T1000 (cell line): ENCODE measurements around the gene TDRD10.
"Not testable (repeated sequence)": the region's sequence is repeated elsewhere in the genome, so short reads cannot be mapped to it uniquely, and the experiment has no call there.

Experiments used
- DNase-seq: peaks from one replicate; lab custom pipeline; 2025; ENCODE audit warnings: mixed read lengths; lab: John Stamatoyannopoulos, UW

Gene TDRD10

DNA sequence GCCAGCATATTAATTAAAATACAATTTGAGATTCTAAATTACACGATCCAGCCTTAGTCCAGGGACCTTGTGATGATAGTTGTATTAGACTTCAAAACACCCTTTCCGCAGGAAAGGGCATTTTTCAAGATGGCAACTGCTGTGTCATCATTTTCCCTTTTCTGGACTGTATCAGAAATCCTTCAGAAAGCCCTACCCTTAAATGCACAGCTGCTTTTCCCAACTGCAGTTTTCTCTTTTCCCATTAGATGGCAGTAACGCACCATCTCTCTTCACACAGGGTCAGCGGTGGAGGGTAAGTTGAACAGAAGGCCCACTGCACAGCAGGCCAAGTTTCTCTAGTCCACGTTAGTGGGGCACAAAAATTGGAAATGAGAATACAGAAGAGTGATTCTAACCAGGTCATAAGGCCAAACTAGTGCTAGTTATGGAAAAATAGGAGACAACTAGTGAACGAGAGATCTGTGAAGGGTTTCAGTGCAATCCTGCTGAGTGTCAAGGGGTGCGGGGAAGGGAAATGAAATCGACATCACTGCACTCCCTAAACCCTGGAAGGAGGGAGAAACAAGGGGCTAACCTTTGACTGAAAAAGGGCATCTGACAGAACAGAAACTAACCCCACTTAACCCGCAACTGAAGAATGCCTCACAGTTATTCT is 22.1 kb upstream of the TDRD10 start:
- DNase-seq = peak; percentile 61

DNA sequence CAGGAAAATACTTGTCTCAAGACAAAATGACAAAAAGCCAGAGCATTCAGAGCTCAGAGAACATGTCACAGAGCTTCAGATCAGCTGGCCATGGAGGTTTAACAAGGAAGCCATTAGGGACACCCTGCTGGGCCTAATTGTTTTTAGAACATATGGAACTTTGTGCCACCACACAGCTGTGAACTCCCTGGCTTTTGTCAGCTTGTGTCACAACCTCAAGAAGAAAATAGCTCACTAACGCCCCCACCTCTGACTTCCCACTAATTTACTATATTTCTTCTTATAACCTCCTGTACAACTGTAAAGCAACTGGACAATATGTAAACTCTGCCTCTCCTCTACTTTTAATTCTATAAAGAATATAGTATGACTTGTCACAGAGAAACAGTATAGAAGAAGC is 21.0 kb upstream of the TDRD10 start:
- no peak for DNase-seq

DNA sequence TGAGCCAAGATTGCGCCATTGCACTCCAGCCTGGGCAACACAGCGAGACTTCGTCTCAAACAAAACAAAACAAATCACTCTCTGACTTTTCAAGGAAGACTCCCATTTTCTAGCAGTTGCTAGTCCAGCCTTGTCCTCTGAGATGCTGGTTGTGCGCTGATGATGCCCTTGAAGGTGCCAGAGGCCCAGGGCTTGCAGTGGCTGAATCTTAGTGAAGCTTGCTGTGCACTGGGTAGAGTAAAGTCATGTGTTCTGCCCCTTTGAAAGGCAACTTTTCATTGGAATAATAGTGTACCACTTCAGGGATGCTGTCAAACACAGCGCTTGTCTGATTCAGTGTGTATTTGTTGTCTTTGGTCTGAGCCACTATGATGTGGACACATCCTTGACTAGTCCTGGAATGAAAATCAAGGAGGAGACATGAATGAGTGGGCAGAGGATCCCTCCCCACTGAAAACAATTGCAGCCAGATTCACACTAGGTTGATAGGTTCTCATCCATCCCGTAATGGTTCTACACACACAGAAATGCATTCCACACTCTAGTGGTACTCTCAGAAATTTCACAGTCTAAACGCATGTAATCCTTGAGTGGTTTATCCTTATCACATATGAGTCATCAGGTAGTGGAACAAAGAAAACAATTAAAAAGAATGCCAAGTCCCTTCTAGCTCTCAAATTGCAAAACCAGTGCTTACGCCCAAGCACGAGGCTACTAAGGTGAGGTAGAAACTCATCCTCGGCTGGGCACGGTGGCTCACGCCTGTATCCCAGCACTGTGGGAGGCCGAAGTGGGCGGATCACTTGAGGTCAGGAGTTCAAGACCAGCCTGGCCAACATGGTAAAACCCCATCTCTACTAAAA is 17.8 kb upstream of the TDRD10 start:
- DNase-seq = no peak

DNA sequence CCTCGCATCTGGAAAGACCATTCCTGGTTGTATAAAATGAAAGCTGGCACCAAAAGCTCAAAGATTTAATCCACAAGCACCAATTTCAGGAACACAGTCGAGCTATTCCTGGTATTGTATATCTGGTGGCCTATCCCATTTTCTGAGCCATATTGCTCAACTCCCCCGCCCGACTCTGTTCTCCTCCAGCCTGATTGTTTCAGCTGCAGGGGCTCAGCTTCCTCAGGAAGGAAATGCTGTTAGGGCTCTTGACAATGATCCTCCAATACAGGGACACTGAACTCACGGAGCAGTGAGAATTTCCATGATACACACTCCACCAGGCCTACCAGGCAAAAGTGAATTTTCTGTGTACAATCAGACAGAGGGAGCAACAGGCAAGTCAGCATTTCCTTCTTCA is 16.9 kb upstream of the TDRD10 start:
- DNase-seq = no peak

DNA sequence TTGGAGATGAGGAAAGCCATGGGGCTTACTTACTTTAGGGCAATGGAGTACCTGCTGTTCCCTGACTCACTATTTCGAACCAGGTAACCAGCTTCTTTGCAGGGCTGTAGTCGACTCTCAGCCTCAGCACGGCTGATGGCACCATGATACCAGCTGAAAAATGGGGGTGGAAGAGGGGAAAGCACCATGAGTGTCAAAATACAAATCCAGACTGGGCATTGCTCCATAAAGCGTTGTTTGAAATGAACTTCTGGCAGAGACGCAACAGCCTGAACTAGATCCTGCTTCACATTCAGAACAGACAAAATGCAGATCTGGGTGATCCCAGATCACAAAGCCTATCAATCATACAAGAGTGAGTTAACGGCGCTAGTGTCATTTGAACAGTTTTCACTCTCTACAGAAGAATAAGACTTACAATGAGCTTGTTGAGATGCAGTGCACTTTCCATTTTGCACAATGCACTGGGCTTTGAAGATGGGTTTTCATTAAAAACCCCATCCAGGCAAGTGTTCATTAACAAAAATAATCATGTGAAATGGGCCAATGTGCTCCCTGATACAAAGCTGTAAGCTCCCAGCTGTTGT is 16.0 kb upstream of the TDRD10 start:
- DNase-seq = no peak

DNA sequence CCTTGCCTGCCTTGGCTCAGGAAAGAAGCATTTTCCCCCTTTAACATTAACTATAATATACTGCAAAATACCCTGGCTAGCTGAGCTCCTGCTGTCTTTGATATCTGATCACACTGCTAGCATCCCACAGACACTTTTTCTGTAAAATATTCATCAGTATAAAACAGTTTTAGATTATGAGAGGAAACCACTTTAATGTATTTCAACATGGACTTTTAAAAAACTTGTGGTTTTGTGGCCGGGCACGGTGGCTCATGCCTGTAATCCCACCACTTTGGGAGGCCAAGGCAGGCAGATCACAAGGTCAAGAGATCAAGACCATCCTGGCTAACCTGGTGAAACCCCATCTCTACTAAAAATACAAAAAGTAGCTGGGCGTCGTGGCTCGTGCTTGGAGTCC is 15.3 kb upstream of the TDRD10 start:
- DNase-seq = not testable (repeated sequence)

DNA sequence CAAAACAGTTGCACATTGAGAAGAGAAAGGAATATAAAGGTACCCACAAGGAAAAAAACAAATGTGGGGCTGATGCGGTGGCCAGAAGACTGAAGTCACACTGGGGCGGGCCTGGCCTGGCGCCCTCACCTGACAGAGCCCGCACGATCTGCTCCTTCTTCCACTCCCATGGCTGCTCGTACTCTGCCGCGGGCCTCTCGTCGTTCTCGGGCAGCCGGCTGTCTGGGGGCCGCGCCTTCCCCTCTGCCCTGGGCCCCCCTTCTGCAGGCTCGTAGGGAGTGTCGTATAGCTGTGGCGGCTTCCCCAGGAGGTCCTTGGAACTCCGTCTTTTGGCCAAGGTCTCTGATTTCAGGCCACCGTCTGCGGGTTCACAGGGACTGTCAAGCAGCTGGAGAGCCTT is 13.1 kb upstream of the TDRD10 start:
- DNase-seq = no peak

DNA sequence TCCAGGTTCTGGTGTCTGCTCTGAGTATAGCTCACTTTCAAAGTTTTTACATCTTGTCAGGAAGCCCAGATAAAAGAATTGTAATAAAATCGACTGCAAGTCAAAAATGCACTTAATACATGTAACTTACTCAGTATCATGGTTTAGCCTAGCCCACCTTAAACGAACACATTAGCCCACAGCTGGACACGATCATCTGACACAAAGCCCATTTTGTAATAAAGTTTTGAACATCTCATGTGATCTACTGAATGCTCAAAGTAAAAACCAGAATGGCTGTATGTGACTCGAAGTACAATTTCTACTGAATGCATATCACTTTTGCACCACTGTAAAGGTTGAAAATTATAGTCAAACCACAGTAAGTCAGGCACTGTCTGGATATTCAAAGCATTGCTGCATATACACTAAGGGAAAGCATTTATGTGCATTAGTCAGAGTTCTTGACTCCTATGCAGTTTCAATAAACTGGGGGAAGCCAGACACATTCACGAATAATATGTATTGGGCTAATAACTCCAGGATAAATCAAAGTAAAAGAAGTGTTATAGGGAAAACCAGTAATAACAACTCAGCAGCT is 12.2 kb upstream of the TDRD10 start:
- DNase-seq = no peak

DNA sequence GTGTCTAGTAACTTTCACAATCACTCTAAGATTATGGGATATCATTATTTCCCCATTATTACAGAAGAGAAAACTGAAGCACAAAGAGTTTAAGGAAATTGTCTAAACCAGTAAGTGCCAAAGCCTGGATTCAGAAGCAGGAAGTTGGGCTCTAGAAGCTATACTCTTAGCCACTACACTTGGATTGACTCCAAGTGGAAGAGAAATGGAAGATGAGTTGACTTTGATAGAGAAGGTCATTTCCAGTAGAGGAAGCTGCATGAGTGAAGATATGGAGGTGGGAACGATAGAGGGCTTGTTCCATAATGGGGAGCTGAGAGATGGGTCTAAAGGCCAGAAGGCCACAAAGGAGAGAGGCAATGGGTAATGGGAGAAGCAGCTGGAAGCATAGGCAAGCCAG is 11.7 kb upstream of the TDRD10 start:
- no peak for DNase-seq

DNA sequence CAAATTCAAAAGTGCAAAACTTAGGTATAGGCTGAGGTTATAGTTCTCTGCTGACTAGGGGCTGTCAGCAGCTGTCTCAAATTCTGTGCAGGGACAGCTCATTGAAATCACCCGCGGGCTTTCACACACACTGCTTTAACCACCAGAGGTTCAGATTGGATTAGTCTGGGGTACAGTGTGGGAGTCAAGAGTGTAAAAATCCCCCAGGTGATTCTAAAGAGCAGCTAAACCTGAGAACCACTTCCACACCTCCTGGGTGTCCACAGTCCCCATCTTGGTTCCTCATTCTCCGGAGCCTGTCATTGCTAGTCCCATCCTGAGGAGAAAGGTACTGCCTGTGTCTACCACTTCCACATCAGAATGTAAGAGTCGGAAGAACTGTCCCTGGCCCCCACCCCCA is 9.9 kb upstream of the TDRD10 start:
- no peak for DNase-seq

DNA sequence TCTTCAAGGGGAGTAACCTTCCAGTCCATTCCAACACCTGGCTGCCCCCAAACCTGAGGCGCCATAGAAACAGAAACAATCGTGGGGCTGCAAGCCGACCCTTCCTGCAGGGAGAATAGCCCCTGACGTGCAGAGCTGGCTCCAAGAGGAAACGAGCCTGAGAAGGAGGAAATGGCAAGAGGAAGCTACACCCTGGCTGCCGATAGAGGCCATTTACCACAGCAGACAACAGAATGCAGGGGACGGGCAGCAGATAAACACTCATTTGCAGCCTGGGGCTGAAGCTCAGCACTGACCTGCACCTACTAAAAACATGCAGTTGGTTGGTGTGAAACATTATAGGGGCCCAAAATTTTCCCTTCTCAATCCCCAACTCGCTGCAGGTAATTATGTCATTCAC is 8.7 kb upstream of the TDRD10 start:
- DNase-seq = no peak

DNA sequence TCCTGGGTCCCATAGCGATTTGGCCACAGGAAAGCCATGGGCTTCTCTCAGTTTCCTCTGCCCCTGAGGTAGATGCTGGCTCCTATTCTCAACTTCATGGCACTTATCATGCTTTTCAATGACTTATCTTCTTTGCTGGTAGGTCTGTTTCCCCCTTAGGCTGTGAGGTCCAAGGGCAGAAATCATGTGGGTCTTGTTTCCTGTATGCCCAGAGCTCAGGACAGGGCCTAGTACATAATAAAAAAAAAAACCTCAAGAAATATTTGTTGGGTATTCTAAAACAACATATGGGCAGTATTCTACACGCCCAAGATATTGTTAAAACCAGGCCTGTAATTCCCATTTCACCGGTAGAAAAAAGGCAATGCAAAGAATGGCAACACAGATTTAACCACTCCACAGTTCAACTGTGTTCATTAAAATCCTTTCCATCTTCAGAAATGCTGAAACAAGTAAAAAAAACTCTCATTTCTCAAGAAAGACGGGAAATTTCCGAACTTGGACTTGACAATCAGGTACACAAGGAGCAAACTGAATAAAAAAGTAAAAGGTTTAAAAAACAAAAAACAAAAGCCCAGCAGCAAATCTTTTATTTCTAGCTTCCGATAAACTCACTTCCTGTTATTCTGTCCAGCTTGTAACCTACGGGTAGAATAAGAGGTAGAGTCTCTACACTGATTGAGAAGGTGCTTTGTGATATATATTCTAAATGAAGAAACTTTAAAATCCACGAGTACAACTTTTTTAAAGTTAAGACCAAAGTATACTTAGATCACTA is 6.3 kb upstream of the TDRD10 start:
- DNase-seq = no peak

DNA sequence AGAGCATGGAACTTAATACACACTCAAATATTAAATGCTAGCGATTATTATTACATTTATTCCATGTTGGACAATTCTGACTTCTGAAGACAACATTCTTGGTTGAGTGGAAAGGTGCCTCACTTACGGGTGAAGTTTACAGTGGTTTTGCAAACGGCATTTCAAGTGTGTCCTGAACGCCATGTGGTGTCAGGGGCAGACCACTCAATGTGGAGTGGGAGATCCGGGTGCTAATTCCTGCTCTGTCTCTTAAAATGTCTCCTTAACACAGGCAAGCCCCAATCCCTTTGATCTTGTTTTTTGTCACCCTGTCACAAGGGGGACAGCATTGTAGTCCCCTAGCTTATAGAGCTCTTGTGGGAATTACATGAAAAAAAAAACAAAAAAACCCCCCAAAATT is 5.6 kb upstream of the TDRD10 start:
- DNase-seq = no peak

DNA sequence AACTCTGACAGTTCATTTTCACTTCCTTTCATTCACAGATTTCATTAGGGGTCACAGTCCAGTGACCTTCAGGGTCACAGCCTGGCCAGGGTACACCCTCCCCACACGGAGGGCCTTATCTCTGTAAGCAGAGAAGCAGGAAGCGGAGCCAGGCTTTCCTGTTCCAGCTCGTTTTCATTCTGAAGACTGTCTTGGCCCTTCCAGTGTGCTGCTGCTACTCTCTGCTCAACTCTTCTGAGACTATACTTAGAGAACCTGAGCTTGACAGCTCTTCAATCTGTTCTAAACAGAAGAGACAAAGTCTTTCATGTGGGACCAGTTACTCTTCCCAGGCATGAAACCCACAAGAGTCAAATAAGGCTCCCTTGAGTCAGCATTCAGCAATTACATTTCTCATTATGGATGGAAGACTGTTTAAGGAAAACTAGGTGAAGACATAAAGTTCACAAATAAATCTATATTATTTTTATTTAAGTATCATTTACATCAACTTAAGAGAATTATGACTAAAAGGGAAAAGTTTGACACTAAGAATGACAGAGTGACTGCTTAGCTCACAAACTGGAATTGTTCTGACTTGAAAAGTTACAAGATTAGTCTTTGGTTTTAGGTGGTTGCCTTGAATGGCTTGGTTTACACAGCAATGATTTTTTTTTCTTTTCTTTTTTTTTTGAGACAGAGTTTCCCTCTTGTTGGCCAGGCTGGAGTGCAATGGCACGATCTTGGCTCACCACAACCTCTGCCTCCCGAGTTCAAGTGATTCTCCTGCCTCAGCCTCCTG is 4.8 kb upstream of the TDRD10 start:
- DNase-seq = no peak

DNA sequence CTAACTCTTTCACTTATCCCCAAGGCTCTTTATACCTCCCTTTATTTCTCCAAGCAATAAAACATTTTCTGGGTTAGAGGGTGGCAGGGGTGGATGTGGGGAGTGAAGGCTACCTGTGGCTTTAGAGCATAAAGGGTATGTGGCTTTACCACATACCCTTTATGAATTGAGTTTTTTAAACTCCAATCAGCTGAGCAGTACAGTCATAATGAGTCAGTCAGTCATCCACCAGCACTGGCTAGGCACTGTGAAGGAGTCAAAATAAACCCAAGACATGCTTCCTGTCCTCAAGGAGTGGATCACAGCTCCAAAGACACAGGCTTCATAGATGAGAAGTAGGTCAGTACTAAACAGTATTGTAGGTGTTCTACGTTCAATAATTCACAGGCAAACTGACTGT is 2.6 kb upstream of the TDRD10 start:
- no peak for DNase-seq

DNA sequence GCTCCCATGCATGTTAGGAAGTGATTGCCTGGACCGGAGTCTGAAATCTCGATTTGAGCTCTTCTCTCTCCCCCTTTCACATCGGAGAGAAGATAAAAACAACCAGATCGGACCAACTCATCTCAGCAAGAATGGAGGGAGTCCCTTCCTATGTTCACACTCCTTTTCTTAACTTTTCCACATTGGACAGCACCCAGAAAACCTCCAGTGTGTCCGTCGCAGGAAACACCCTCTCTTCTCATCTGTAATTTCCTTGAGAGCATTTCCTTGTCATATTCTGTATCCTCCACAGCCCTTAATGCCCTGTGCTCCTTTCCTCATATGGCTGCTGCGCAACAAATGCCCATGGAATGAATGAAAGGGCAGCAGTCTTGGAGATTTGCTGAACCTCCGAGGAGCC is 1.5 kb upstream of the TDRD10 start:
- no peak for DNase-seq

DNA sequence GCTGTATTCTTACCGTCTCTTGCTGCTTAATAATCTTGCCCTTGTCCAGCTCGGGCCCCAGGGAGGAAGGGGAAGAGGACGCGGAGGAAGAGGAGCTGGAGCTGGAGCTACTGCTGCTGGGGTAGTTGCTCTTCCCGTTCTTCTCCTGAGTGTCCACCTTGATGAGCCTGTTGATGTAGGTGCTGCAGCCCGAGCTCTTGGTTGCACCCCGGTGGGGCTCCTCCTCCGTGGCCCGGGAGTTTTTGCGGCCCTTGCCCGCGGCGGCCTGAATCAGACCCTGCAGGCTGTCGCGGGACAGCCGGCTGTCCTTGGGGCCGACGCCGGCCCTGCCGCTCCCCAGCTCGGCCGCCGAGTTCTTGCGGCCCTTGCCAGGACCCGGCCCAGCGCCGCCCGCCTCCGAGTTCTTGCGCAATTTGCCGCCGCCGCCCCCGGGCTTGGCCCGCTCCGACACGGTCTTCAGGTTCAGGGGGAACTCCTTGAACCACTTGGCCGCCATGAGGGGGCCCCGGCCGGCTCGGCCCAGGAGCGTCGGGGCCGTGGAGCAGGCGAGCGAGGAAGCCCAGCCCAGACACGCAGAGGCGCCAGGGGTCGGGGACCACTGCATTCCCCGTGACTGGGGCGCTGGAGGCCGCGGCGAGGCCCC is 475 bp upstream of the TDRD10 start:
- no peak for DNase-seq

DNA sequence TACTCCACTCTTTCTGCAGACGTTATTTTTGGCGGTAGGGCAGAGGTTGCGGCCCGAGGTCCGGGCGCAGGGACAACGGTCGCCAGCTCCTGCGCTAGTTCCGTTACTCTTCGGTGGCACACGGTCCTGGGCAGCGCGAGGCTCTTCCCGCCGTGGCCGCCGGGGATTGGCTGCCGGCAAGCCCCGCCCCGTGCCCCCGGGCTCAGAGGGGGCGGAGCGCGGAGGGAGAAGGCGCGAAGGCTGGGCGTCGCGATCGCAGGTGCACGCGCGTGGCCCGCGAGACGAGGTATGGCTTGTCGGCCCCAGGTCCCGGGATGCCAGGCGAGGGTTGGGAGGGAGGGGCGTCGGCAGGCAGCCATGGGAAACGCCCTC is 711 bp downstream of the TDRD10 start:
- DNase-seq = no peak

DNA sequence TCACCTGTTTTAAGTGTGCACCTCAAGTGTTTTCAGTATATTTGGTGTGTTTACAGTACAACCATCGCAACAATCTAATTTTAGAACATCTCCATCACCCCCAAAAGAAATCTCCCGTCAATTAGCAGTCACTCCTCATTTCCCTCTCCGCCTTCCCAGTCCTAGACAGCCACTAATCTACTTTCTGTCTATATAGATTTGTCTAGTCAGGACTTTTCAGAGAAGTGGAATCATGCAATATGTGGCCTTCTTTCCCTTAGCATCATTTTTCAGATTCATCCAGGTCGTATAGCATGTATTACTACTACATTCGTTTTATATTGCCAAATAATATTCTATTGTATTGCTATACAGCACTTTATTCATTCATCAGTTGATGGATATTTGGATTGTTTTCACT is 1.9 kb downstream of the TDRD10 start:
- DNase-seq = no peak

DNA sequence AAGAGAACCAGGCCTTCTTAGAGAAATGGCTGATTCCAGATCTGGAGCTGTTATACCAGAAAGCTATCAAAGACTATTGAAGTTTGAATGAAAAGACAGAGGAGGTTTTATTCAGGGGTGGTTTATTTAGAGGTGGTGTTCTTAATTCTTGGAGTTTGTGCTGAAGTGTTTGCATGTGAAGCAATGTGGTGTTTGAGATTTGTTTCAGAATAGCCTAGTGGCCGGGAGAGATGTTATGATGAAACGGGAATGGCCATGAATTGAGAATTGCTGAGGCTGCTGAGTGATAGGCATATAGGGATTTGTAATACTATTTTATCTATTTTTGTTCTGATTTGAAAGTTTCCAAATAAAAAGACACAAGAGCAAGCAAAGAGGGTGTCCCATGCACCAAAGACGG is 10.7 kb downstream of the TDRD10 start:
- no peak for DNase-seq

DNA sequence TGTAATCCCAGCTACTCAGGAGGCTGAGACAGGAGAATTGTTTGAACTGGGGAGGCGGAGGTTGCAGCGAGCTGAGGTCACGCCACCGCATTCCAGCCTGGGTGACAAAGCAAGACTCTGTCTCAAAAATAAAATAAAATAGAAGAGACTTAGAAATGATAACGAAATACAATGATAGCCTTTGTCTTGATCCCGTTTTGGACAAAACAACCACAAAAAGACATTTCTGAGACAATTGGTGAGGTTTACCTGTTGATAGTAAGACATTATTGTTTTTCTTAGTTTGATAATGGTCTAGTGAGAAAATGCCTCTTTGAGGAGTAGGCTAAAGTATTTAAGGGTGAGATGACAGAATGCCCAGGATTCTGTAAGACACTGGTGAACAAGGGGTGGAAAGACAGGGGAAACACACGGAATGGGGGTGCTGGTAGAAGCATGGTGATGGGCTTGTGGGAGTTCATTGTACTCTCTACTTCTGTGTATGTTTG is 12.1 kb downstream of the TDRD10 start:
- no peak for DNase-seq
